ENCODE results near the gene ACACB. TPM values are rescaled to one million over a fixed set of nuclear protein-coding genes. Genes with fewer than 3 reads are reported as not detected.

The ACACB gene
- total RNA-seq, 1 donor from 2014 or later, result 15.4 TPM

- no peak overlapping the region for H3K27ac Mint-ChIP-seq
- no peak for TF ChIP-seq CTCF (IDR thresholded peaks at IDR 0.05; ENCODE audit: unreplicated experiment)
- DNase-seq (ENCODE audit: low spot score in 2 of 2, unreplicated experiment in 2 of 2), result no peak
- H3K27me3 Mint-ChIP-seq (ENCODE audit: low read depth), result no peaks in the 10 kb centered on the region
- no peaks in the 10 kb centered on the region for H3K4me1 Mint-ChIP-seq
- H3K4me3 Mint-ChIP-seq, result no peak overlapping the region
- H3K9me3 Mint-ChIP-seq, result no peaks in the 10 kb centered on the region
- peaks cover 13% of the 10 kb centered on the region for H3K36me3 Mint-ChIP-seq
Observed at GRCh38 chr12:109223211-109223610, 106.8 kb downstream of the ACACB start.

GRCh38 chr12:109223868-109224267 lies 107.5 kb downstream of the ACACB start:
- no peak overlapping the region for H3K27ac Mint-ChIP-seq
- H3K9me3 Mint-ChIP-seq, result no peaks in the 10 kb centered on the region
- no peaks in the 10 kb centered on the region for H3K4me1 Mint-ChIP-seq
- H3K36me3 Mint-ChIP-seq, result peaks cover 13% of the 10 kb centered on the region
- TF ChIP-seq CTCF (IDR thresholded peaks at IDR 0.05; ENCODE audit: unreplicated experiment), result no peak
- DNase-seq (ENCODE audit: low spot score in 2 of 2, unreplicated experiment in 2 of 2), result no peak
- H3K27me3 Mint-ChIP-seq (ENCODE audit: low read depth), result no peaks in the 10 kb centered on the region
- no peak overlapping the region for H3K4me3 Mint-ChIP-seq

- Mint-ChIP-seq H3K9me3 (no peaks in the 10 kb centered on the region), H3K4me1 (no peaks in the 10 kb centered on the region), H3K4me3 (no peak overlapping the region), H3K27me3 (ENCODE audit: low read depth) (no peaks in the 10 kb centered on the region), H3K36me3 (peaks cover 10% of the 10 kb centered on the region), H3K27ac (no peak overlapping the region)
- no peak for DNase-seq (ENCODE audit: low spot score in 2 of 2, unreplicated experiment in 2 of 2)
- no peak for TF ChIP-seq CTCF (IDR thresholded peaks at IDR 0.05; ENCODE audit: unreplicated experiment)
Observed at GRCh38 chr12:109228664-109229063, 112.3 kb downstream of the ACACB start.

- TF ChIP-seq CTCF (IDR thresholded peaks at IDR 0.05; ENCODE audit: unreplicated experiment), result no peak
- Mint-ChIP-seq H3K27me3 (ENCODE audit: low read depth) (no peaks in the 10 kb centered on the region), H3K36me3 (peaks cover 6% of the 10 kb centered on the region), H3K4me1 (no peaks in the 10 kb centered on the region), H3K9me3 (no peaks in the 10 kb centered on the region), H3K4me3 (no peak overlapping the region), H3K27ac (no peak overlapping the region)
- no peak for DNase-seq (ENCODE audit: low spot score in 2 of 2, unreplicated experiment in 2 of 2)
Observed at GRCh38 chr12:109230193-109230592, 113.8 kb downstream of the ACACB start.

- H3K27me3 Mint-ChIP-seq (ENCODE audit: low read depth), result no peaks in the 10 kb centered on the region
- H3K9me3 Mint-ChIP-seq, result no peaks in the 10 kb centered on the region
- no peak for DNase-seq (ENCODE audit: low spot score in 2 of 2, unreplicated experiment in 2 of 2)
- no peak for TF ChIP-seq CTCF (IDR thresholded peaks at IDR 0.05; ENCODE audit: unreplicated experiment)
- H3K36me3 Mint-ChIP-seq, result peaks cover 8% of the 10 kb centered on the region
- no peak overlapping the region for H3K4me3 Mint-ChIP-seq
- H3K27ac Mint-ChIP-seq, result no peak overlapping the region
- no peaks in the 10 kb centered on the region for H3K4me1 Mint-ChIP-seq
Observed at GRCh38 chr12:109232731-109233130, 116.3 kb downstream of the ACACB start.

- Mint-ChIP-seq H3K4me1 (no peaks in the 10 kb centered on the region), H3K27me3 (ENCODE audit: low read depth) (no peaks in the 10 kb centered on the region), H3K27ac (no peak overlapping the region), H3K9me3 (no peaks in the 10 kb centered on the region), H3K36me3 (peaks cover 8% of the 10 kb centered on the region), H3K4me3 (no peak overlapping the region)
- TF ChIP-seq CTCF (IDR thresholded peaks at IDR 0.05; ENCODE audit: unreplicated experiment), result no peak
- DNase-seq (ENCODE audit: low spot score in 2 of 2, unreplicated experiment in 2 of 2), result no peak
Observed at GRCh38 chr12:109234012-109234411, 117.6 kb downstream of the ACACB start.

All from mesothelial cell of epicardium (in vitro differentiated cells).